Adrenal gland (tissue), 5 donors: Measurements from ENCODE around the gene ACVR1.

ENCODE experiments used
- CTCF ChIP-seq, 6 experiments: fragments of 450-650 bp in 4 of 6; fragments of 200-600 bp in 2 of 6; sonication (generic) in 1 of 6; IDR thresholded peaks; 1 replicate in 5 of 6; 2 replicates in 1 of 6; pipeline versions ENCODE4 v1.5.1 to v1.8.0; 2016 to 2021; ENCODE audit warnings: antibody characterized with exemption in 6 of 6, mild to moderate bottlenecking in 2 of 6, moderate library complexity in 1 of 6
- POLR2A ChIP-seq, 2 donors: fragments of 450-650 bp; IDR thresholded peaks; one replicate each; pipeline ENCODE4 v1.6.1; 2017; ENCODE audit warnings: antibody characterized with exemption in 2 of 2, mild to moderate bottlenecking in 2 of 2, moderate library complexity in 1 of 2
- donor health status: DM: no; HTN: no; CAD: no.

- TF ChIP-seq CTCF (IDR thresholded peaks at IDR 0.05), result no peak
- TF ChIP-seq POLR2A (IDR thresholded peaks at IDR 0.05), result no peak
Measured at GRCh38 chr2:157835006-157835405, 41.1 kb downstream of the ACVR1 start.
